Smooth muscle cell (in vitro differentiated cells): Measurements from ENCODE around the gene DCST2. TPM values are rescaled to one million over a fixed set of nuclear protein-coding genes. Genes with fewer than 3 reads are reported as not detected.

ENCODE experiments used
- DNase-seq: peaks from one replicate; lab custom pipeline; 2025; ENCODE audit not compliant: unreplicated experiment; lab: John Stamatoyannopoulos, UW
- H2AFZ ChIP-seq: fragments of 200-600 bp; sonication (generic); 2 replicates; pipeline ENCODE4 v1.6.0; 2016; ENCODE audit warnings: antibody characterized with exemption, low read depth, mild to moderate bottlenecking
- H3F3A ChIP-seq: fragments of 200-600 bp; sonication (generic); 2 replicates; pipeline ENCODE4 v1.6.0; 2017; ENCODE audit warnings: antibody characterized with exemption, low read depth
- H3K27ac ChIP-seq: fragments of 200-600 bp; sonication (generic); 2 replicates; pipeline ENCODE4 v1.5.1; 2016; ENCODE audit warnings: low read depth, mild to moderate bottlenecking
- H3K27me3 ChIP-seq: fragments of 200-600 bp; sonication (generic); 2 replicates; pipeline ENCODE4 v1.6.1; 2016; ENCODE audit warnings: low read depth, mild to moderate bottlenecking
- H3K36me3 ChIP-seq: fragments of 200-600 bp; sonication (generic); 2 replicates; pipeline ENCODE4 v1.5.1; 2016; ENCODE audit warnings: low read depth
- H3K4me1 ChIP-seq: fragments of 200-600 bp; sonication (generic); 2 replicates; pipeline ENCODE4 v1.5.1; 2016; ENCODE audit warnings: low read depth
- H3K4me2 ChIP-seq: fragments of 200-600 bp; sonication (generic); 2 replicates; pipeline ENCODE4 v1.6.0; 2016; ENCODE audit warnings: mild to moderate bottlenecking
- H3K4me3 ChIP-seq: fragments of 200-600 bp; sonication (generic); 2 replicates; pipeline ENCODE4 v1.5.1; 2016; ENCODE audit warnings: mild to moderate bottlenecking
- H3K79me2 ChIP-seq: fragments of 200-600 bp; sonication (generic); 2 replicates; pipeline ENCODE4 v1.6.0; 2016; ENCODE audit warnings: low read depth, mild to moderate bottlenecking
- H3K9ac ChIP-seq: fragments of 200-600 bp; sonication (generic); 2 replicates; pipeline ENCODE4 v1.6.0; 2016; ENCODE audit warnings: low read depth
- H3K9me3 ChIP-seq: fragments of 200-600 bp; sonication (generic); replicated peaks from 2 replicates; pipeline ENCODE4 v1.5.1; 2016; ENCODE audit warnings: low read depth
- H4K20me1 ChIP-seq: fragments of 200-600 bp; sonication (generic); 2 replicates; pipeline ENCODE4 v1.6.0; 2016; ENCODE audit warnings: low read depth
- CTCF ChIP-seq: fragments of 200-600 bp; sonication (generic); IDR thresholded peaks from 2 replicates; pipeline ENCODE4 v1.5.1; 2017; ENCODE audit warnings: borderline replicate concordance, mild to moderate bottlenecking, antibody characterized with exemption; ENCODE audit not compliant: insufficient read depth, poor library complexity, severe bottlenecking
- WGBS: methylation state at CpG from one replicate; pipeline ENCODE4 v1.1.7; 2016; ENCODE audit warnings: low lambda C conversion rate; 5-methylcytosine and 5-hydroxymethylcytosine counted together
- polyA plus RNA-seq: library from polyadenylated mRNA; unstranded; fragments of >200 nt; fragmentation: Nextera tagmentation; extraction: Ambion mirVana; gene quantifications from 2 replicates; pipeline ENCODE4 v1.2.1, GENCODE V29; 2016
- total RNA-seq: library from RNA; depleted of rRNA; stranded (reverse); fragments of >200 nt; gene quantifications from 2 replicates; pipeline ENCODE4 v1.2.3, GENCODE V29; 2014

DCST2 gene
- total and polyA plus RNA-seq, 2 experiments from 2014 or later = 1.3 TPM; not detected in 1

DNA sequence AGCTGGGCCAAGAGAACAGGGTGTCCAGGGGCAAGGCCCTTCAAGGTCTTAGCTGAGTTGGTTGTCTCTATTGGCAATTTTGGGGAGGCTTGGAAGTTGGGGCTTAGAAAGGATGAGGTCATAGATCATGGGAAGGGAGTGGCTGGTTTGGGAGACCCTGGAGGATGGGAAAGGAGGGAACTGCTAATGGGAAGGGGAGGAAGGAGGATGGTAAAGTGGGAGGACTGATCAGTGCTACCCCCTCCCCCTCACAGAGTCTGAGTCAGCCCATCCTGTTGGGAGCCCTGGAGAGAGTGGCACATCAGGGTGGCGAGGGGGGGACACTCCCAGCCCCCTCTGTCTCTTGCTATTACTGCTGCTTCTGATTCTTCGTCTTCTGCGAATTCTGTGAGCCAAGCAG lies 35.0 kb upstream of the DCST2 start:
- TF ChIP-seq CTCF = no peak
- peaks cover 16% of the 10 kb centered on the region for H3K27me3 ChIP-seq
- H3K9me3 ChIP-seq = no peaks in the 10 kb centered on the region
- peaks cover 19% of the 10 kb centered on the region for H3K4me1 ChIP-seq
- no peaks in the 10 kb centered on the region for H3F3A ChIP-seq
- H3K79me2 ChIP-seq = peaks cover 12% of the 10 kb centered on the region
- H2AFZ ChIP-seq = no peak overlapping the region
- H3K4me2 ChIP-seq = no peak overlapping the region
- no peak overlapping the region for H3K4me3 ChIP-seq
- no peak overlapping the region for H3K27ac ChIP-seq
- H3K9ac ChIP-seq = no peak overlapping the region
- H3K36me3 ChIP-seq = no peaks in the 10 kb centered on the region
- DNase-seq = no peak
- peaks cover 40% of the 10 kb centered on the region for H4K20me1 ChIP-seq
- 93% methylated on average over 3 of the region's 3 CpGs for WGBS

GRCh38 chr1:155066777-155067176 lies 33.2 kb upstream of the DCST2 start:
- TF ChIP-seq CTCF = no peak
- Histone ChIP-seq H3K79me2 (peaks cover 12% of the 10 kb centered on the region), H3F3A (no peaks in the 10 kb centered on the region), H3K4me2 (no peak overlapping the region), H3K36me3 (no peaks in the 10 kb centered on the region), H3K4me3 (no peak overlapping the region), H3K27me3 (peaks cover 2% of the 10 kb centered on the region), H3K4me1 (peaks cover 32% of the 10 kb centered on the region), H2AFZ (no peak overlapping the region), H4K20me1 (peaks cover 40% of the 10 kb centered on the region), H3K9me3 (no peaks in the 10 kb centered on the region), H3K27ac (no peak overlapping the region), H3K9ac (no peak overlapping the region)
- DNase-seq = no peak
- WGBS = 96% methylated on average over 8 of the region's 8 CpGs

GRCh38 chr1:155064832-155065429 lies 31.4 kb upstream of the DCST2 start:
- no peak overlapping the region for H2AFZ ChIP-seq
- H3K4me3 ChIP-seq = peak overlapping the region; percentile 99
- no peak for DNase-seq
- 61% methylated on average over 5 of the region's 5 CpGs for WGBS
- no peak overlapping the region for H3K27ac ChIP-seq
- peaks cover 12% of the 10 kb centered on the region for H3K79me2 ChIP-seq
- no peaks in the 10 kb centered on the region for H3K36me3 ChIP-seq
- no peaks in the 10 kb centered on the region for H3F3A ChIP-seq
- H3K4me1 ChIP-seq = peaks cover 21% of the 10 kb centered on the region
- TF ChIP-seq CTCF = no peak
- H3K9me3 ChIP-seq = no peaks in the 10 kb centered on the region
- no peak overlapping the region for H3K9ac ChIP-seq
- H4K20me1 ChIP-seq = peaks cover 40% of the 10 kb centered on the region
- no peaks in the 10 kb centered on the region for H3K27me3 ChIP-seq
- peak overlapping the region; percentile 99 for H3K4me2 ChIP-seq
